IMR-90 (cell line): ENCODE measurements around the gene MTA3. TPM values are rescaled to one million over a fixed set of nuclear protein-coding genes. Genes with fewer than 3 reads are reported as not detected.

Source experiments
- ATAC-seq: fragments of 200-7000 bp; cut with Tn5 transposase; 2 replicates; pipeline ENCODE4 v1.9.1; 2020; ENCODE audit warnings: low read depth, mild to moderate bottlenecking, moderate library complexity
- BruUV-seq: library from RNA; stranded (reverse); fragments of 400-500 nt; replicated peaks from 2 replicates; lab custom pipeline; 2021; lab: Mats Ljungman, UMichigan
- CTCF ChIA-PET: fragments of 300-600 bp; formaldehyde crosslinking; extraction: SDS; loops from one replicate; lab custom pipeline; 2021; ENCODE audit warnings: antibody characterized with exemption; lab: Yijun Ruan, JAX
- POLR2A ChIA-PET: fragments of 300-600 bp; sonication (Branson Sonifier 250); formaldehyde crosslinking; loops from one replicate; lab custom pipeline; 2022; ENCODE audit warnings: antibody characterized with exemption; ENCODE audit not compliant: unreplicated experiment; lab: Charles Lee
- DNase-seq: peaks from one replicate; pipeline ENCODE4 v3.0.0; 2013
- H2AFZ ChIP-seq: replicated peaks from 2 replicates; pipeline ENCODE3; 2013; ENCODE audit warnings: low read length, mild to moderate bottlenecking; ENCODE audit not compliant: poor library complexity
- H2AK5ac ChIP-seq: 2 replicates; pipeline ENCODE4 v1.6.1; 2013; ENCODE audit warnings: low read depth, low read length, inconsistent platforms
- H2AK9ac ChIP-seq: replicated peaks from 2 replicates; pipeline ENCODE3; 2013; ENCODE audit warnings: mild to moderate bottlenecking, low read depth, low read length, moderate library complexity; ENCODE audit not compliant: poor library complexity
- H2BK120ac ChIP-seq: 2 replicates; pipeline ENCODE4 v1.6.1; 2013; ENCODE audit warnings: low read depth, low read length, inconsistent platforms
- H2BK15ac ChIP-seq: 3 replicates; pipeline ENCODE4 v1.6.1; 2013; ENCODE audit warnings: low read depth, low read length, inconsistent platforms
- H2BK20ac ChIP-seq: 2 replicates; pipeline ENCODE4 v1.6.1; 2013; ENCODE audit warnings: low read depth, mild to moderate bottlenecking, inconsistent platforms, low read length, moderate library complexity
- H2BK5ac ChIP-seq: 2 replicates; pipeline ENCODE4 v1.6.1; 2013; ENCODE audit warnings: mild to moderate bottlenecking, low read depth, low read length, inconsistent platforms; ENCODE audit not compliant: poor library complexity, severe bottlenecking
- H3K14ac ChIP-seq: replicated peaks from 2 replicates; pipeline ENCODE4 v1.6.1; 2013; ENCODE audit warnings: low read depth, low read length, inconsistent platforms
- H3K18ac ChIP-seq: 2 replicates; pipeline ENCODE4 v1.6.1; 2013; ENCODE audit warnings: low read depth, low read length, control low read depth
- H3K23ac ChIP-seq: 2 replicates; pipeline ENCODE4 v1.6.1; 2013; ENCODE audit warnings: low read depth, low read length, inconsistent platforms
- H3K27ac ChIP-seq: 2 replicates; pipeline ENCODE4 v1.5.1; 2013; ENCODE audit warnings: mild to moderate bottlenecking, control low read depth, low read length; ENCODE audit not compliant: insufficient read depth
- H3K27me3 ChIP-seq: 2 replicates; pipeline ENCODE4 v1.6.1; 2013; ENCODE audit warnings: low read length; ENCODE audit not compliant: control insufficient read depth, insufficient read depth
- H3K36me3 ChIP-seq: 2 replicates; pipeline ENCODE4 v1.6.1; 2013; ENCODE audit warnings: low read length, mixed read lengths; ENCODE audit not compliant: control insufficient read depth, insufficient read depth
- H3K4ac ChIP-seq: 2 replicates; pipeline ENCODE4 v1.6.1; 2013; ENCODE audit warnings: low read depth, low read length, inconsistent platforms
- H3K4me1 ChIP-seq: 2 replicates; pipeline ENCODE4 v1.6.1; 2013; ENCODE audit warnings: low read length, mixed read lengths; ENCODE audit not compliant: control insufficient read depth, insufficient read depth
- H3K4me2 ChIP-seq: 2 replicates; pipeline ENCODE4 v1.6.1; 2013; ENCODE audit warnings: low read depth, mild to moderate bottlenecking, control low read depth, low read length, moderate library complexity
- H3K4me3 ChIP-seq: 2 replicates; pipeline ENCODE4 v1.5.1; 2013; ENCODE audit warnings: low read depth, mild to moderate bottlenecking, control low read depth, low read length, moderate library complexity; ENCODE audit not compliant: insufficient read depth
- H3K56ac ChIP-seq: 2 replicates; pipeline ENCODE4 v1.6.1; 2013; ENCODE audit warnings: low read length, inconsistent platforms; ENCODE audit not compliant: insufficient read depth; ENCODE audit errors: extremely low read depth
- H3K79me1 ChIP-seq, 2 experiments: 2 replicates each; pipeline ENCODE4 v1.6.1; 2013; ENCODE audit warnings: low read length in 2 of 2, inconsistent platforms in 1 of 2, low read depth in 1 of 2
- H3K9ac ChIP-seq: 2 replicates; pipeline ENCODE4 v1.6.1; 2013; ENCODE audit warnings: low read depth, low read length, control low read depth
- H3K9me1 ChIP-seq: 2 replicates; pipeline ENCODE4 v1.6.1; 2013; ENCODE audit warnings: low read length, inconsistent platforms; ENCODE audit not compliant: insufficient read depth
- H3K9me3 ChIP-seq: 2 replicates; pipeline ENCODE4 v1.6.1; 2013; ENCODE audit warnings: low read length; ENCODE audit not compliant: control insufficient read depth, insufficient read depth
- H4K20me1 ChIP-seq: 2 replicates; pipeline ENCODE4 v1.6.1; 2013; ENCODE audit warnings: low read length, inconsistent platforms; ENCODE audit not compliant: insufficient read depth
- H4K5ac ChIP-seq: 2 replicates; pipeline ENCODE4 v1.6.1; 2013; ENCODE audit warnings: mild to moderate bottlenecking, low read depth, low read length, control low read depth
- H4K8ac ChIP-seq, 2 experiments: 2 replicates each; pipeline ENCODE4 v1.6.1; 2013; ENCODE audit warnings: low read depth in 2 of 2, low read length in 2 of 2, control low read depth in 1 of 2, inconsistent platforms in 1 of 2
- H4K91ac ChIP-seq: 2 replicates; pipeline ENCODE4 v1.6.1; 2013; ENCODE audit warnings: low read depth, low read length, inconsistent platforms; ENCODE audit not compliant: insufficient read depth
- BHLHE40 ChIP-seq: fragments of 150-350 bp; IDR thresholded peaks from 2 replicates; pipeline ENCODE4 v1.6.1; 2016; ENCODE audit warnings: mild to moderate bottlenecking, low read depth, low read length
- CEBPB ChIP-seq: IDR thresholded peaks from 2 replicates; pipeline ENCODE4 v1.6.1; 2012; ENCODE audit warnings: low read depth, low read length, improper control_type of control experiment
- CHD1 ChIP-seq: IDR thresholded peaks from 2 replicates; pipeline ENCODE4 v1.6.1; 2012; ENCODE audit warnings: low read depth, low read length, improper control_type of control experiment
- CTCF ChIP-seq: conservative IDR thresholded peaks from 2 replicates; pipeline ENCODE4 v1.5.1; 2012; ENCODE audit warnings: mild to moderate bottlenecking, low read depth, low read length, improper control_type of control experiment
- ELK1 ChIP-seq: fragments of 150-350 bp; IDR thresholded peaks from 2 replicates; pipeline ENCODE4 v1.6.1; 2016; ENCODE audit warnings: low read depth, mild to moderate bottlenecking, low read length, moderate library complexity, borderline replicate concordance
- FOS ChIP-seq: fragments of 150-350 bp; IDR thresholded peaks from 2 replicates; pipeline ENCODE4 v1.6.1; 2016; ENCODE audit warnings: low read depth, low read length
- MAFK ChIP-seq: IDR thresholded peaks from 2 replicates; pipeline ENCODE4 v1.6.1; 2012; ENCODE audit warnings: low read depth, low read length, improper control_type of control experiment
- MAZ ChIP-seq: IDR thresholded peaks from 2 replicates; pipeline ENCODE4 v1.6.1; 2012; ENCODE audit warnings: low read depth, mild to moderate bottlenecking, low read length, improper control_type of control experiment, moderate library complexity, borderline replicate concordance
- MXI1 ChIP-seq: IDR thresholded peaks from 2 replicates; pipeline ENCODE4 v1.6.1; 2012; ENCODE audit warnings: low read depth, mild to moderate bottlenecking, low read length, moderate library complexity, borderline replicate concordance
- NFE2L2 ChIP-seq: fragments of 150-350 bp; IDR thresholded peaks from 2 replicates; pipeline ENCODE4 v1.6.1; 2016; ENCODE audit warnings: low read depth, mild to moderate bottlenecking, low read length
- POLR2A ChIP-seq: IDR thresholded peaks from 2 replicates; pipeline ENCODE4 v1.6.1; 2012; ENCODE audit warnings: mild to moderate bottlenecking, low read depth, low read length
- RAD21 ChIP-seq: IDR thresholded peaks from 2 replicates; pipeline ENCODE4 v1.6.1; 2012; ENCODE audit warnings: low read length, improper control_type of control experiment
- RCOR1 ChIP-seq: IDR thresholded peaks from 2 replicates; pipeline ENCODE4 v1.6.1; 2012; ENCODE audit warnings: mild to moderate bottlenecking, low read length, improper control_type of control experiment; ENCODE audit not compliant: insufficient replicate concordance
- RFX5 ChIP-seq: IDR thresholded peaks from 2 replicates; pipeline ENCODE4 v1.8.0; 2012; ENCODE audit warnings: low read depth, mild to moderate bottlenecking, low read length, moderate library complexity
- SMC3 ChIP-seq: fragments of 150-350 bp; IDR thresholded peaks from 2 replicates; pipeline ENCODE4 v1.6.1; 2016; ENCODE audit warnings: low read depth, mild to moderate bottlenecking, antibody characterized with exemption, low read length, moderate library complexity
- WGBS, 2 experiments: methylation state at CpG; one replicate each; pipeline versions ENCODE4 v1.1.5 to v1.1.7; 2013; ENCODE audit warnings: missing lambda C conversion rate in 2 of 2; ENCODE audit not compliant: insufficient read length in 1 of 2; ENCODE audit errors: extremely low coverage in 2 of 2; 5-methylcytosine and 5-hydroxymethylcytosine counted together
- dilution Hi-C: fragments of 300-500 bp; cut with HindIII; formaldehyde crosslinking; loops from one replicate; pipeline ENCODE4 v1.14.3; 2018; ENCODE audit warnings: low sequenced_read_pairs; ENCODE audit not compliant: unreplicated experiment
- in situ Hi-C: fragments of 300-500 bp; cut with MboI; formaldehyde crosslinking; loops from 3 replicates; pipeline ENCODE4 v1.14.3; 2019; ENCODE audit warnings: low sequenced_read_pairs, inconsistent platforms, mixed read lengths
- intact Hi-C: fragments of 100-400 bp; cut with micrococcal nuclease; formaldehyde crosslinking; loops from 2 replicates; pipeline ENCODE4 v1.10.0; 2022
- polyA plus RNA-seq, 3 experiments: library from polyadenylated mRNA; depleted of rRNA; stranded (reverse); fragments of >200 nt; gene quantifications; 2 replicates each; pipeline ENCODE4 v1.2.3, GENCODE V29; 2012; ENCODE audit warnings: low replicate concordance in 1 of 3
- total RNA-seq: library from RNA; depleted of rRNA; stranded (reverse); fragments of >200 nt; gene quantifications from 2 replicates; pipeline ENCODE4 v1.2.3, GENCODE V29; 2012
- TF ChIP-seq, protein P1 (sequence below): fragments of 150-350 bp; IDR thresholded peaks from 2 replicates; pipeline ENCODE4 v1.6.1; 2017; ENCODE audit warnings: mild to moderate bottlenecking, antibody characterized with exemption, low read length, low read depth

MTA3 gene
- total and polyA plus RNA-seq, 2 of the 4 experiments (the other 2 are of a cell fraction): 31.9 to 34.3 TPM

- no peak overlapping the region for H2AK5ac ChIP-seq
- no peak overlapping the region for H3K9ac ChIP-seq
- no peaks in the 10 kb centered on the region for H3K4me1 ChIP-seq
- DNase-seq: no peak
- H2BK20ac ChIP-seq: no peak overlapping the region
- no peak overlapping the region for H2BK15ac ChIP-seq
- ChIA-PET POLR2A (no interaction called here), CTCF (no interaction called here)
- no peaks in the 10 kb centered on the region for H4K20me1 ChIP-seq
- intact Hi-C loops (no loop called here), in situ Hi-C loops (no loop called here), dilution Hi-C loops (no loop called here)
- no peak overlapping the region for H3K18ac ChIP-seq
- H2AK9ac ChIP-seq: no peak overlapping the region
- no peak overlapping the region for H2BK120ac ChIP-seq
- no peak overlapping the region for H4K5ac ChIP-seq
- no peaks in the 10 kb centered on the region for H3K27me3 ChIP-seq
- no peak overlapping the region for H3K27ac ChIP-seq
- H4K91ac ChIP-seq: no peak overlapping the region
- no peak overlapping the region for H2AFZ ChIP-seq
- H3K79me1 ChIP-seq: no peaks in the 10 kb centered on the region
- TF ChIP-seq NFE2L2 (no peak), POLR2A (no peak), MXI1 (no peak), BHLHE40 (no peak), ELK1 (no peak), RCOR1 (no peak), CHD1 (no peak), MAZ (no peak), MAFK (no peak), SMC3 (no peak), RFX5 (no peak), FOS (no peak), RAD21 (no peak), CTCF (no peak), CEBPB (no peak)
- TF ChIP-seq, protein P1, sequence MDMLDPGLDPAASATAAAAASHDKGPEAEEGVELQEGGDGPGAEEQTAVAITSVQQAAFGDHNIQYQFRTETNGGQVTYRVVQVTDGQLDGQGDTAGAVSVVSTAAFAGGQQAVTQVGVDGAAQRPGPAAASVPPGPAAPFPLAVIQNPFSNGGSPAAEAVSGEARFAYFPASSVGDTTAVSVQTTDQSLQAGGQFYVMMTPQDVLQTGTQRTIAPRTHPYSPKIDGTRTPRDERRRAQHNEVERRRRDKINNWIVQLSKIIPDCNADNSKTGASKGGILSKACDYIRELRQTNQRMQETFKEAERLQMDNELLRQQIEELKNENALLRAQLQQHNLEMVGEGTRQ: no peak
- H2BK5ac ChIP-seq: no peak overlapping the region
- 83% methylated on average over 1 of the region's 8 CpGs; no CpG with 5 or more reads in 1 of the 2 experiments for WGBS, 2 experiments
- H3K36me3 ChIP-seq: peaks cover 3% of the 10 kb centered on the region; the same call in 1 of the 2 replicates
- no peak overlapping the region for H4K8ac ChIP-seq
- H3K14ac ChIP-seq: no peak overlapping the region
- no peak overlapping the region for H3K56ac ChIP-seq
- ATAC-seq: no peak
- peaks cover 1% of the 10 kb centered on the region; the same call in 1 of the 2 replicates for H3K9me1 ChIP-seq
- no peak overlapping the region for H3K4me3 ChIP-seq
- no peak overlapping the region for H3K4me2 ChIP-seq
- no TSS peak for BruUV-seq
- H3K4ac ChIP-seq: no peak overlapping the region
- H3K23ac ChIP-seq: no peak overlapping the region
- no peaks in the 10 kb centered on the region for H3K9me3 ChIP-seq
These were observed 186.3 kb downstream of the MTA3 start for GRCh38 chr2:42754776-42755140.
